GM18508 (cell line): ENCODE data around the gene MXD4.

Experiments
- ATAC-seq: cut with Tn5 transposase; IDR thresholded peaks from one replicate; pipeline ENCODE4 v1.9.1; 2021; ENCODE audit warnings: moderate number of reproducible peaks; ENCODE audit not compliant: insufficient read depth, unreplicated experiment

MXD4 gene

DNA sequence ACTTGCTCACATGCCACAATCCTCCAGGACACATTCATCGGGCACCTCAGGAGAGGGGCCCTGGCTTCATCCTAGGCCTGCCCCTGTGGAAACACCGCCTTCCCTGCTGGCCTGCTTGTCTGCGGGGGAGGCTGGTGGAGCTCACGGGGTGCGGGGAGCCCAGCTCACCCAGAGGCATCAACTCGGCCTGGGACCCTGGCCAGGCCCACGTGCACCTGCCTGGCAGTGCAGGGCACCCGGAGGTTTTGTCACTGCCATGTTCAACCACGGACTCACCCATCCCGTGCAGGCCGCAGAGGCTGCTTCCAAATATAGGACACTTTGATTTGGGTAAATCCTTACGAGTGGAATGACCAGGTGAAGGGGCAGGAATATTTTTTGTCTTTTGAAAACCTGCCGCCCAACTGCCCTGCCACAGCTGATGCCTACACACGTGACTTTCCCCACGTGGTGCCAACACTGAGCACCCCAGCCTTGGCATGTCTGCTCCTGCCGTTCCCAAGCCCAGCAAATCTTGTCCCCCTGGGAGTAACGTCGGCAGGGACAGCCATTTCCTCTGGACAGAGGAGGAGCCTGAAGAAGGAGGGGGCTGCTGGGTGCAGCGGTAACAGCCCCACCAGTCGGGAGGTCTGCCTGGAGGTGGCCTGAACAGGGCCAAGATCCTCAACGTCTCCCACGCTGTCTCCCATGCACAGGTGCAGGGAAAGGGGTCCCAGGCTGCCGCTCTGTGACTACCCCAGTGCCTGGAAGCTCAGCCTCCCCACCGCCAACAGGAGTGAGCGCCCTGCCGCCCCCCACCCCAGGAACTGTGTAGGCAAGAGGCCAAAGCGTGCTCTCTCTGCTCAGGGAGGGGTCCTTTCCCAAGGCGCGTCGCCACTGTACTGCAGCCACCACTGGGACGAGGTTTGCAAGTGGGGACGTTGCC lies 8.5 kb downstream of the MXD4 start:
- ATAC-seq, result no peak

DNA sequence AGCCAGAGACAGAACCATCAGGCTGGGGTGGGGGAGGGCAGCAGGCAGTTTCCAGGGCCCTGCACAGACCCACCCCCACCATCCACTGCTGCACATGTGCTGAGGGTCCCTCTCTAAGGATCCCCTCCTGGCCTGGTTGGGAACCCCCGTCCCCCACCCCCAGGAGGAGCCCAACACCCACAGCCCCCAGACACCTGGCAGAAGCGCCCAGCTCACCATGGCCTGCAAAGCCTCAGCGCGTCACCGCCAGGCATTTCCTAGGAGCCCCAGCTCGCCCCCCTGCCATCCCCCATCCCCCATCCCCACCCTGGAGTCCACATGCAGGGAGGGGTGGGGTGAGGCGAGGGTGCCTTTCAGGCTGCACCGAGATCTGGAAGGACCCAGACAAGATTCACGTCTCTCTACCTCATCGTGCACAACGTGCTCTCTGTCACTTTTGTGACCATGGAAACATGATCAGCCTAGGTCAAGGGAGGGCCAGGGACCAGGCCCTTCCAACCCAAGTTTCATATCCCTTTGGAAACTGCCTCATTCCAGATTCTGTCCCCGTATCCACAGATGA lies 9.3 kb downstream of the MXD4 start:
- no peak for ATAC-seq

- no peak for ATAC-seq
Measured at GRCh38 chr4:2251795-2252529, 9.9 kb downstream of the MXD4 start.

- ATAC-seq, result no peak
Measured at GRCh38 chr4:2251073-2251794, 10.7 kb downstream of the MXD4 start.

- ATAC-seq, result no peak
Measured at GRCh38 chr4:2250357-2251072, 11.4 kb downstream of the MXD4 start.

GRCh38 chr4:2249526-2250356 lies 12.2 kb downstream of the MXD4 start:
- ATAC-seq, result no peak

DNA sequence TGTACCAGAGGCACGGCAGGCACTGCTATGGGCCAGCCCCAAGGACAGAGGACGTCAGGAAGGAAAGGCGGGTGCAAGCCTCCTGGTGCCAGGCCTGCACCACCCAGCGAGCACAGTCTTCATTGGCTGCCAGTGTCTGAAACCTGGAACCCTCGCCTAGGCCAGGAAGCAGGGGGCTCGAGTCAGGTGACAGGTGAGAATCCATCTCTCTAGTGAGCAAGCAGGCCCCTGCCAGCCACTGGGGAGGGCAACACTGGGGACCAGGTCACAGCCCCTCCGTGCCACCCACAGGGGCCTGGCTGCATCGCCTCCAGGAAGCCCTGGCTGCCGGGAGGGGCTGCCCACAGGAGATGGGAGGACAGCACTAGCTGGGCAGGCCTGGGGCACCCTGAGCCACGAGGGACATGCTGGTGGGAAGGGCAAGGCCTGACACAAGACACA lies 13.1 kb downstream of the MXD4 start:
- ATAC-seq, result no peak

GRCh38 chr4:2248044-2248780 lies 13.7 kb downstream of the MXD4 start:
- no peak for ATAC-seq

DNA sequence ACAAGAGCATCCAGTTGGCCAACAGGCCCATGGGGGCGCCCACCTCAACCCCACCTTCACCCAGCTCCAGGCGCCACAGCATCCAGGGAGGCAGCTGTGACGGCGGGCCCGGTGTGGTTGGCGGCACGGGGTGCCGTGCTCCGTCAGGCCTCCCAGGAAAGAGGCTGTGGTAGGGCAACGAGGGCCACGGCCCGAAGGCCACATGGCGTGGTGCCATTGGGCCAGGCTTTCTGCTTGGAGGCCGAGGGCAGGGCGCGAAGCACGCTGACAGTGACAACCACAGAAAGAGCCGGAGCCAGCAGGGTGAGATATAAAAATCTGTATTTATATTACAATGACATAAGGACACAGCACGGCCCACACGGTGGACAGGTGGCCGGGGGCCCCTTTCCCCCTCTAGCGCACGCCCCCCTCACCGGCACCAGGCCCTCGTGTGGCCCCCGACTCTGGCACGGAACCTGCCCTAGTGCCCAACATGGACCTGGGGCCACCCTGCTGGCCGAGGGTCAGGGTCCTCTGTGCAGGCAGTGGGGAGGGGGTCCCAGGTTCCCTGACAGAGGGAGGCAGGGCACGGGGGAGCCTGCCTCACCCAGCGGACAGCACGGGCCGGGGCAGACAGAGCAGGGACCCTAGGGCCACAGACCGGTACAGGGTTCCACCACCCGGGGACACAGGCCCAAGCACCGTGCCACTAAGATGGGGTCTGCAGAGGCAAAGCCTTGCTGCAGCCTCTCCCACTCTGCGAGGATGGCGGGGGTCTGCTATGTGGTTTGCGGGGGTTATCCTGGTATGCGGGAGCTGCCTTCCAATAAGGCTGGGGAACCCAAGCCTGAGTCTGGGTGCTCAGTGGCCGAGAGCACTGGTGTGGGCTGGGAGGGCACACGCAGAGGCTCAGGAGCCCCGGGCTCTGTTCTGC lies 14.5 kb downstream of the MXD4 start:
- no peak for ATAC-seq

GRCh38 chr4:2246384-2247127 lies 15.4 kb downstream of the MXD4 start:
- no peak for ATAC-seq

GRCh38 chr4:2245787-2246275 lies 16.1 kb downstream of the MXD4 start:
- no peak for ATAC-seq

DNA sequence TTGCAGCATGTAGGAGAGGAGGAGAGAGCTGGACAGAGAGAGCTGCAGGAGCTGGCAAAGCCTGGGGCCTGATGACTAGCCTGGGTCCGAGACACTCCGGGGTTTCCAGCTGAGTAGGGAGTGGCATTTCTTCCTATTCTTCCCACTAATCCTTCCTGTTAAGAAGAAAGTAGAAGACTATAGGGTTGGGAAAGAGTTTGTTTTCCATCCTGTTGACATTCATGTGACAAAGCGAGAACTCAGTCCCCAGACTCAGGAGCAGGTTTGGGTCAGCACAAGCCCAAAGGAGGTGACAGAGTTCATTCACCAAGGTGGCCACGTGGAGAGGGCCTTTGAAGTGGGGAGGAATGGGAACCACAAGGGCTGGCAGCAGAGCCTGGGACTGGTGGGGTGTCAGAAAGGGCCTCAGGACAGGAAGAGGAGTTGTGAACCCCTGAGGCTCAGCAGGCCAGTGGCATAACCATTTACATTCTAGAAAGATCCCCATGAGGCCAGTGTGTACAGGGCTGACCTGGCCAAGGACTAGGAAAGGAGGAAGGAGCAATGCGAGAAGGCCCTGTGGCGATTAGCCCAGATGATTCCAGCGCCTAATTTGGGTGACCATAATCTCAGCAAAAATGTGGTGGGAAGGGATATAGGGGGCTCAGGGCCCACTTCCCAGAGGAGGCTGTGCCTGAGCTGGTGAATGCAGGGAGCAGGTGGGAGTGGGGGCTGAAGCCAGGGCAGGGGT lies 16.7 kb downstream of the MXD4 start:
- ATAC-seq, result no peak

- no peak for ATAC-seq
Measured at GRCh38 chr4:2243681-2244380, 18.1 kb downstream of the MXD4 start.

DNA sequence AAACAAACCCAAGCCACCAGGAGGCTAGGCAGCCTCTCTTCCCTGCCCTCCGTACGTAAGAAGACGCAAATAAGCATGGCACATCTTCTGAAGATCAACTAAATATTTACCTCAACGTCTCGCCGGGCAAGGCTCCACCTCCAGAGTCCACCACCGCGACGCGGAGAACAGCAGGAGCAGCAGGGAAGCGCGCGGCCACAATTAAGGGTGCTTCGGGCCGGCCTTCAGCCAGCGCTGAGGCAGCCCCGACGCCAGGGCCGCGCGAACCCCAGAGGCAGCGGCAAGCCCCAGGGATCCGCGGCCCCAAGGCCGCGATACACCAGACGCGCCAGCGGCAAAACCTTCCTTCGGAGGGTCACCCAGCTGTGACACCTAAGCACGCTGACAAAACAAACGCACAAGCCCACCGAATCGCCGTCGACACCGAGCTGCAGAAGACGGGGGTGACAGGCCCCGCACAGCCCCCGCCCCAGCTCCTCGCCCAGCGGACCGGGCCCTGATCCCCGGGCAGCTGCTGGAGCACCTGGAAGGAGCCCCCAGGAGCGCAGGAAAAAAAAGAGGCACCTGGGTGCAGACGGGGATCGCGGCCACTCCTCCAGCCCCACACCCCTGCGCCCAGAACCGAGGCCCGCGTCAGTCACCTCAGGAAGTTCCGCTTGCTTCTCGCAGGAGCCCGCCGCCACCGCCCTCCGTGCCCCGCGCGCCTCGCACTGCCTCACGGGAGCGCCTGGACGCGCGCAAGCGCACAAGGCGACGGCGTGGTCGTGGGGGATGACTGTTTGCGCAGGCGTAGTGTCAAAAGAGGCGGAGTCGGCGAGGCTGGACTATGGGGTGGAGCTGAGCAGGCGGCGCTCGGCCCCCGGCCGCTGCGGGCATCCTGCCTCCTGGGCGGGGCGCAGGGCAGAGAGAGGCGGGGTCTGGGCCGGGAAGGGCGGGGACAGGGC lies 20.2 kb downstream of the MXD4 start, which contains the start of the genes HAUS3 and POLN:
HAUS3 (minus strand) TSS at position 712 of the 944 bp plus-strand sequence. CDS start 1,175 bp downstream, outside the sequence.
POLN (minus strand) TSS at position 712 of the 944 bp plus-strand sequence. CDS start 12,890 bp downstream, outside the sequence.
- peak; percentile 59 for ATAC-seq
